HepG2 (cell line): Measurements from ENCODE around the gene FANCE. TPM values are rescaled to one million over a fixed set of nuclear protein-coding genes. Genes with fewer than 3 reads are reported as not detected.

Experiments used
- ATAC-seq: fragments of 200-7000 bp; cut with Tn5 transposase; 3 replicates; pipeline ENCODE4 v1.9.1; 2020; ENCODE audit warnings: mild to moderate bottlenecking, moderate library complexity
- BruUV-seq: library from RNA; stranded (reverse); fragments of 400-500 nt; replicated peaks from 2 replicates; lab custom pipeline; 2021; lab: Mats Ljungman, UMichigan
- CTCF ChIA-PET: fragments of 300-600 bp; formaldehyde crosslinking; extraction: SDS; loops from one replicate; lab custom pipeline; 2021; ENCODE audit warnings: low total read pairs, inconsistent platforms, low intra/inter-chr PET ratio; lab: Yijun Ruan, JAX
- POLR2A ChIA-PET: fragments of 350-600 bp; sonication (Branson Sonifier 250); formaldehyde crosslinking; loops from one replicate; lab custom pipeline; 2020; ENCODE audit warnings: antibody characterized with exemption, inconsistent platforms; lab: Yijun Ruan, JAX
- DNase-seq: peaks from one replicate; pipeline ENCODE4 v3.0.0-alpha.2; 2015; ENCODE audit warnings: low spot score
- FAIRE-seq: peaks from 3 replicates; lab custom pipeline; 2011; peaks lifted over from hg19 to GRCh38; lab: Jason Lieb, UNC
- H2AFZ ChIP-seq: one replicate; pipeline ENCODE4 v1.6.1; 2011; ENCODE audit warnings: low read length, inconsistent platforms
- H3K27ac ChIP-seq: fragments of 300-600 bp; 3 replicates; pipeline ENCODE4 v1.8.0; 2011; ENCODE audit warnings: mixed run types, mild to moderate bottlenecking, mixed read lengths, low read length, inconsistent platforms; ENCODE audit not compliant: insufficient read depth; ENCODE audit errors: extremely low read length
- H3K27me3 ChIP-seq, 2 experiments: fragments of 200-600 bp in 1 of 2; 2 replicates in 1 of 2; 3 replicates in 1 of 2; pipeline versions ENCODE4 v1.6.0 to v1.8.0; 2011; ENCODE audit warnings: low read length in 2 of 2, mild to moderate bottlenecking in 2 of 2, moderate library complexity in 2 of 2, inconsistent platforms in 1 of 2; ENCODE audit not compliant: insufficient read depth in 2 of 2, control insufficient read depth in 1 of 2
- H3K36me3 ChIP-seq, 2 experiments: fragments of 200-600 bp in 1 of 2; replicated peaks in 1 of 2; 2 replicates in 1 of 2; 3 replicates in 1 of 2; pipeline versions ENCODE4 v1.5.1 to v1.8.0; 2011; ENCODE audit warnings: low read length in 2 of 2, inconsistent platforms in 1 of 2; ENCODE audit not compliant: insufficient read depth in 2 of 2, control insufficient read depth in 1 of 2
- H3K4me1 ChIP-seq: 2 replicates; pipeline ENCODE4 v1.5.1; 2012; ENCODE audit warnings: low read length, inconsistent platforms; ENCODE audit not compliant: insufficient read depth
- H3K4me2 ChIP-seq: 2 replicates; pipeline ENCODE4 v1.6.0; 2011; ENCODE audit warnings: low read depth, low read length, inconsistent platforms
- H3K4me3 ChIP-seq, 3 experiments: fragments of 200-600 bp in 1 of 3; sonication (generic), shearing (Covaris generic) in 1 of 3; replicated peaks in 1 of 3; 2 replicates each; pipeline ENCODE4 v1.5.1; 2011 to 2016; ENCODE audit warnings: low read length in 3 of 3, inconsistent platforms in 2 of 3, low read depth in 2 of 3, mild to moderate bottlenecking in 2 of 3, control low read depth in 1 of 3, mixed read lengths in 1 of 3; ENCODE audit not compliant: insufficient read depth in 1 of 3
- H3K79me2 ChIP-seq: one replicate; pipeline ENCODE4 v1.6.1; 2011; ENCODE audit warnings: low read length, inconsistent platforms; ENCODE audit not compliant: insufficient read depth
- H3K9ac ChIP-seq: 2 replicates; pipeline ENCODE4 v1.6.0; 2011; ENCODE audit warnings: mild to moderate bottlenecking, low read depth, low read length, inconsistent platforms; ENCODE audit not compliant: insufficient read depth
- H3K9me3 ChIP-seq: 2 replicates; pipeline ENCODE4 v1.5.1; 2012; ENCODE audit warnings: mild to moderate bottlenecking, low read length
- H4K20me1 ChIP-seq: 2 replicates; pipeline ENCODE4 v1.6.0; 2011; ENCODE audit warnings: inconsistent platforms, mild to moderate bottlenecking, low read length, moderate library complexity; ENCODE audit not compliant: insufficient read depth
- DMAP1 ChIP-seq: IDR thresholded peaks from 2 replicates; pipeline ENCODE4 v1.6.1; 2016
- GATA4 ChIP-seq: sonication (generic); IDR thresholded peaks from 2 replicates; pipeline ENCODE4 v1.6.1; 2016; ENCODE audit warnings: antibody characterized with exemption, low read depth, borderline replicate concordance
- GZF1 ChIP-seq: sonication (generic); formaldehyde crosslinking; IDR thresholded peaks from 2 replicates; pipeline ENCODE4 v1.5.1; 2020; ENCODE audit warnings: mild to moderate bottlenecking, missing genetic modification reagents
- HINFP ChIP-seq: sonication (generic); formaldehyde crosslinking; IDR thresholded peaks from 2 replicates; pipeline ENCODE4 v1.4.0; 2020; ENCODE audit warnings: low read depth, mild to moderate bottlenecking, missing genetic modification reagents
- KAT7 ChIP-seq: IDR thresholded peaks from 2 replicates; pipeline ENCODE4 v1.6.1; 2018; ENCODE audit warnings: borderline replicate concordance, missing compliant biosample characterization
- KDM1A ChIP-seq: IDR thresholded peaks from 2 replicates; pipeline ENCODE4 v1.6.1; 2016; ENCODE audit warnings: missing compliant biosample characterization
- MTA3 ChIP-seq: sonication (generic); formaldehyde crosslinking; IDR thresholded peaks from 2 replicates; pipeline ENCODE4 v1.4.0; 2020; ENCODE audit warnings: missing genetic modification reagents
- SKIL ChIP-seq: sonication (generic); formaldehyde crosslinking; IDR thresholded peaks from 2 replicates; pipeline ENCODE4 v1.8.0; 2022; ENCODE audit warnings: missing genetic modification reagents, mild to moderate bottlenecking, moderate library complexity, borderline replicate concordance
- ZBTB14 ChIP-seq: sonication (generic); formaldehyde crosslinking; IDR thresholded peaks from 2 replicates; pipeline ENCODE4 v1.4.0; 2020; ENCODE audit warnings: missing genetic modification reagents
- ZBTB38 ChIP-seq: sonication (generic); formaldehyde crosslinking; IDR thresholded peaks from 2 replicates; pipeline ENCODE4 v1.5.1; 2020; ENCODE audit warnings: mild to moderate bottlenecking, missing genetic modification reagents
- ZFP91 ChIP-seq: sonication (generic); formaldehyde crosslinking; IDR thresholded peaks from 2 replicates; pipeline ENCODE4 v1.9.0; 2022; ENCODE audit warnings: missing genetic modification reagents, mild to moderate bottlenecking, borderline replicate concordance
- ZNF749 ChIP-seq: sonication (generic); formaldehyde crosslinking; IDR thresholded peaks from 2 replicates; pipeline ENCODE4 v1.8.0; 2022; ENCODE audit warnings: mild to moderate bottlenecking, missing genetic modification reagents, moderate library complexity, borderline replicate concordance
- WGBS: methylation state at CpG from one replicate; pipeline ENCODE4 v1.1.6; 2017; ENCODE audit warnings: low lambda C conversion rate; 5-methylcytosine and 5-hydroxymethylcytosine counted together
- in situ Hi-C: cut with HindIII; loops from 2 replicates; pipeline ENCODE4 v1.10.0; 2017; ENCODE audit warnings: low pct_unique_long_range_greater_than_20kb; ENCODE audit not compliant: extremely low pct_ligation_motif_present
- intact Hi-C: fragments of 100-400 bp; cut with micrococcal nuclease; formaldehyde crosslinking; loops from one replicate; pipeline ENCODE4 v1.10.0; 2022; ENCODE audit not compliant: unreplicated experiment
- polyA plus RNA-seq, 8 experiments: library from polyadenylated mRNA; depleted of rRNA in 3 of 8; stranded (reverse) in 7 of 8; unstranded in 1 of 8; fragments of >200 nt; fragmentation: Illumina TruSeq in 4 of 8; extraction: Trizol in 4 of 8; gene quantifications; 2 replicates each; pipeline versions ENCODE4 v1.2.1 to v1.2.3, GENCODE V29; 2011 to 2016; ENCODE audit warnings: low read depth in 4 of 8, missing spikeins in 1 of 8, mixed read lengths in 1 of 8; ENCODE audit not compliant: insufficient read depth in 1 of 8
- total RNA-seq, 5 experiments: library from RNA; depleted of rRNA; stranded (reverse); fragments of >200 nt; fragmentation: Illumina TruSeq; extraction: Trizol; gene quantifications; 2 replicates each; pipeline ENCODE4 v1.2.3, GENCODE V29; 2016; ENCODE audit warnings: low read depth in 1 of 5

The FANCE gene
- total and polyA plus RNA-seq, 2 of the 13 experiments (the other 11 are each of a cell fraction or from before 2014, with no cell fraction given) = 7.1 to 11.2 TPM

GRCh38 chr6:35507221-35507620 is 55.1 kb downstream of the FANCE start:
- in situ Hi-C loops = no loop called here

More at GRCh38 chr6:35507221-35507620, 55.1 kb downstream of the FANCE start:
- no peaks in the 10 kb centered on the region for H3K36me3 ChIP-seq
- 93% methylated on average over 2 of the region's 2 CpGs for WGBS
- no peaks in the 10 kb centered on the region for H4K20me1 ChIP-seq
- no peak overlapping the region for H2AFZ ChIP-seq
- H3K27ac ChIP-seq = no peak overlapping the region
- BruUV-seq = no TSS peak
- peaks cover 22% of the 10 kb centered on the region for H3K4me1 ChIP-seq
- FAIRE-seq = no peak
- no peak overlapping the region for H3K4me3 ChIP-seq
- peaks cover 11 to 74% of the 10 kb centered on the region in 2 experiments for H3K27me3 ChIP-seq
- H3K9ac ChIP-seq = no peak overlapping the region
- H3K9me3 ChIP-seq = no peaks in the 10 kb centered on the region
- ChIA-PET CTCF (no interaction called here), POLR2A (interaction anchor here (2.7 kb wide), 1 partner anchor 10 kb away, joined by 10 read pairs; the partner anchor contains the start of gene TEAD3)
- H3K79me2 ChIP-seq = no peaks in the 10 kb centered on the region
- no peak for ATAC-seq
- no peak for DNase-seq
- H3K4me2 ChIP-seq = no peak overlapping the region
- intact Hi-C loops = no loop called here
- TF ChIP-seq GZF1 (CRISPR knock-in tag) = no peak
- TF ChIP-seq ZBTB38 (CRISPR knock-in tag) = no peak
- no peak for TF ChIP-seq HINFP
- no peak for TF ChIP-seq GATA4
- no peak for TF ChIP-seq DMAP1
- no peak for TF ChIP-seq ZFP91
- no peak for TF ChIP-seq KDM1A (CRISPR knock-in tag)
- TF ChIP-seq ZBTB14 (CRISPR knock-in tag) = no peak
- no peak for TF ChIP-seq KAT7 (CRISPR knock-in tag)
- TF ChIP-seq ZNF749 (CRISPR knock-in tag) = no peak
- no peak for TF ChIP-seq MTA3 (CRISPR knock-in tag)
- no peak for TF ChIP-seq SKIL (CRISPR knock-in tag)
